ENCODE measurements around the gene ADARB1. TPM values are rescaled to one million over a fixed set of nuclear protein-coding genes. Genes with fewer than 3 reads are reported as not detected.

The ADARB1 gene
- total RNA-seq, 2 experiments from 2014 or later: 32.8 to 37.7 TPM

GRCh38 chr21:45040739-45041138 is 33.6 kb upstream of the ADARB1 start:
- Mint-ChIP-seq H3K4me3 (no peak overlapping the region), H3K4me1 (no peaks in the 10 kb centered on the region), H3K36me3 (ENCODE audit: low read depth) (no peaks in the 10 kb centered on the region), H3K27ac (no peak overlapping the region), H3K27me3 (peaks cover 16% of the 10 kb centered on the region), H3K9me3 (ENCODE audit: low read depth) (peaks cover 8% of the 10 kb centered on the region)
- ChIA-PET POLR2A (no interaction called here), CTCF (no interaction called here)
- DNase-seq: no peak
- no peak for ATAC-seq
- intact Hi-C loops (cut with DNase I, micrococcal nuclease): no loop called here

- no peak for ATAC-seq
- DNase-seq: no peak
- POLR2A ChIA-PET: no interaction called here
- H3K36me3 Mint-ChIP-seq (ENCODE audit: low read depth): no peaks in the 10 kb centered on the region
- no peak overlapping the region for H3K4me3 Mint-ChIP-seq
- H3K27ac Mint-ChIP-seq: no peak overlapping the region
- peaks cover 5% of the 10 kb centered on the region for H3K9me3 Mint-ChIP-seq (ENCODE audit: low read depth)
- CTCF ChIA-PET: no interaction called here
- intact Hi-C loops (cut with DNase I, micrococcal nuclease): no loop called here
- peaks cover 16% of the 10 kb centered on the region for H3K27me3 Mint-ChIP-seq
- no peaks in the 10 kb centered on the region for H3K4me1 Mint-ChIP-seq
Observed at GRCh38 chr21:45041351-45041805, 33.0 kb upstream of the ADARB1 start.

GRCh38 chr21:45041984-45042663 is 32.3 kb upstream of the ADARB1 start:
- no peak for DNase-seq
- POLR2A ChIA-PET: no interaction called here
- intact Hi-C loops (cut with DNase I, micrococcal nuclease): no loop called here
- Mint-ChIP-seq H3K9me3 (ENCODE audit: low read depth) (peaks cover 5% of the 10 kb centered on the region), H3K27ac (no peak overlapping the region), H3K27me3 (peaks cover 16% of the 10 kb centered on the region), H3K4me3 (no peak overlapping the region), H3K4me1 (no peaks in the 10 kb centered on the region), H3K36me3 (ENCODE audit: low read depth) (no peaks in the 10 kb centered on the region)
- ATAC-seq: no peak
- CTCF ChIA-PET: no interaction called here

GRCh38 chr21:45042664-45043161 is 31.7 kb upstream of the ADARB1 start:
- ATAC-seq (no peak), DNase-seq (no peak)
- Mint-ChIP-seq H3K27me3 (peaks cover 15% of the 10 kb centered on the region), H3K9me3 (ENCODE audit: low read depth) (peaks cover 8% of the 10 kb centered on the region), H3K36me3 (ENCODE audit: low read depth) (no peaks in the 10 kb centered on the region), H3K4me1 (no peaks in the 10 kb centered on the region), H3K4me3 (no peak overlapping the region), H3K27ac (no peak overlapping the region)
- ChIA-PET POLR2A (no interaction called here), CTCF (no interaction called here)
- intact Hi-C loops (cut with DNase I, micrococcal nuclease): no loop called here

GRCh38 chr21:45043541-45044020 is 30.8 kb upstream of the ADARB1 start:
- ATAC-seq: no peak
- H3K4me1 Mint-ChIP-seq: no peaks in the 10 kb centered on the region
- H3K9me3 Mint-ChIP-seq (ENCODE audit: low read depth): peaks cover 8% of the 10 kb centered on the region
- intact Hi-C loops (cut with DNase I, micrococcal nuclease): no loop called here
- ChIA-PET POLR2A (no interaction called here), CTCF (no interaction called here)
- H3K27ac Mint-ChIP-seq: no peak overlapping the region
- peaks cover 15% of the 10 kb centered on the region for H3K27me3 Mint-ChIP-seq
- H3K36me3 Mint-ChIP-seq (ENCODE audit: low read depth): no peaks in the 10 kb centered on the region
- no peak for DNase-seq
- H3K4me3 Mint-ChIP-seq: no peak overlapping the region

GRCh38 chr21:45045481-45045880 is 28.9 kb upstream of the ADARB1 start:
- H3K36me3 Mint-ChIP-seq (ENCODE audit: low read depth): no peaks in the 10 kb centered on the region
- peaks cover 8% of the 10 kb centered on the region for H3K9me3 Mint-ChIP-seq (ENCODE audit: low read depth)
- no peaks in the 10 kb centered on the region for H3K4me1 Mint-ChIP-seq
- no peak overlapping the region for H3K4me3 Mint-ChIP-seq
- H3K27ac Mint-ChIP-seq: no peak overlapping the region
- peaks cover 19% of the 10 kb centered on the region for H3K27me3 Mint-ChIP-seq
- ChIA-PET CTCF (interaction anchor here (0.8 to 1.2 kb wide), 4 partner anchors 9 to 111 kb away, joined by 3 to 4 read pairs (median 4); no protein-coding TSS in a partner anchor), POLR2A (no interaction called here)
- DNase-seq (no peak), ATAC-seq (no peak)
- intact Hi-C loops (cut with DNase I, micrococcal nuclease): no loop called here

GRCh38 chr21:45047257-45047656 is 27.1 kb upstream of the ADARB1 start:
- no peak for DNase-seq
- ChIA-PET CTCF (interaction anchor here (0.7 to 1.4 kb wide), 2 partner anchors 39 to 92 kb away, joined by 3 read pairs; no protein-coding TSS in a partner anchor), POLR2A (no interaction called here)
- Mint-ChIP-seq H3K4me3 (no peak overlapping the region), H3K27me3 (peaks cover 13% of the 10 kb centered on the region), H3K27ac (no peak overlapping the region), H3K4me1 (no peaks in the 10 kb centered on the region), H3K36me3 (ENCODE audit: low read depth) (no peaks in the 10 kb centered on the region), H3K9me3 (ENCODE audit: low read depth) (peaks cover 8% of the 10 kb centered on the region)
- intact Hi-C loops (cut with DNase I, micrococcal nuclease): no loop called here
- ATAC-seq: no peak

GRCh38 chr21:45048026-45048698 is 26.2 kb upstream of the ADARB1 start:
- ATAC-seq: no peak
- no peak for DNase-seq
- Mint-ChIP-seq H3K27me3 (peaks cover 9% of the 10 kb centered on the region), H3K9me3 (ENCODE audit: low read depth) (peaks cover 8% of the 10 kb centered on the region), H3K4me3 (no peak overlapping the region), H3K36me3 (ENCODE audit: low read depth) (no peaks in the 10 kb centered on the region), H3K27ac (no peak overlapping the region), H3K4me1 (no peaks in the 10 kb centered on the region)
- CTCF ChIA-PET: interaction anchor here (0.7 to 1.4 kb wide), 2 partner anchors 38 to 91 kb away, joined by 3 read pairs; no protein-coding TSS in a partner anchor
- intact Hi-C loops (cut with DNase I, micrococcal nuclease): no loop called here
- POLR2A ChIA-PET: no interaction called here

GRCh38 chr21:45048968-45049367 is 25.4 kb upstream of the ADARB1 start:
- peaks cover 8% of the 10 kb centered on the region for H3K9me3 Mint-ChIP-seq (ENCODE audit: low read depth)
- H3K27me3 Mint-ChIP-seq: peaks cover 12% of the 10 kb centered on the region
- ChIA-PET CTCF (no interaction called here), POLR2A (no interaction called here)
- no peak for DNase-seq
- H3K27ac Mint-ChIP-seq: no peak overlapping the region
- H3K4me1 Mint-ChIP-seq: no peaks in the 10 kb centered on the region
- no peak for ATAC-seq
- intact Hi-C loops (cut with DNase I, micrococcal nuclease): no loop called here
- no peak overlapping the region for H3K4me3 Mint-ChIP-seq
- no peaks in the 10 kb centered on the region for H3K36me3 Mint-ChIP-seq (ENCODE audit: low read depth)

- POLR2A ChIA-PET: no interaction called here
- CTCF ChIA-PET: interaction anchor here (0.5 kb wide), 1 partner anchor 857 kb away, joined by 5 read pairs; no protein-coding TSS in a partner anchor
- ATAC-seq: no peak
- Mint-ChIP-seq H3K27me3 (peaks cover 14% of the 10 kb centered on the region), H3K27ac (no peak overlapping the region), H3K4me1 (no peaks in the 10 kb centered on the region), H3K4me3 (no peak overlapping the region), H3K36me3 (ENCODE audit: low read depth) (no peaks in the 10 kb centered on the region), H3K9me3 (ENCODE audit: low read depth) (peaks cover 8% of the 10 kb centered on the region)
- DNase-seq: no peak
- intact Hi-C loops (cut with DNase I, micrococcal nuclease): no loop called here
Observed at GRCh38 chr21:45049714-45050344, 24.6 kb upstream of the ADARB1 start.

GRCh38 chr21:45050345-45050796 is 24.0 kb upstream of the ADARB1 start:
- intact Hi-C loops (cut with DNase I, micrococcal nuclease): no loop called here
- peaks cover 8% of the 10 kb centered on the region for H3K9me3 Mint-ChIP-seq (ENCODE audit: low read depth)
- H3K36me3 Mint-ChIP-seq (ENCODE audit: low read depth): no peaks in the 10 kb centered on the region
- ATAC-seq (no peak), DNase-seq (no peak)
- no peak overlapping the region for H3K4me3 Mint-ChIP-seq
- H3K27ac Mint-ChIP-seq: no peak overlapping the region
- POLR2A ChIA-PET: no interaction called here
- CTCF ChIA-PET: interaction anchor here (0.5 to 1.0 kb wide), 4 partner anchors 76 to 1374 kb away, joined by 3 to 5 read pairs (median 5); no protein-coding TSS in a partner anchor
- no peaks in the 10 kb centered on the region for H3K4me1 Mint-ChIP-seq
- peaks cover 12% of the 10 kb centered on the region for H3K27me3 Mint-ChIP-seq
